ENCODE measurements around the gene TMEM239.
"Not testable (repeated sequence)": the region's sequence is repeated elsewhere in the genome, so short reads cannot be mapped to it uniquely, and the experiment has no call there.

The TMEM239 gene

DNA sequence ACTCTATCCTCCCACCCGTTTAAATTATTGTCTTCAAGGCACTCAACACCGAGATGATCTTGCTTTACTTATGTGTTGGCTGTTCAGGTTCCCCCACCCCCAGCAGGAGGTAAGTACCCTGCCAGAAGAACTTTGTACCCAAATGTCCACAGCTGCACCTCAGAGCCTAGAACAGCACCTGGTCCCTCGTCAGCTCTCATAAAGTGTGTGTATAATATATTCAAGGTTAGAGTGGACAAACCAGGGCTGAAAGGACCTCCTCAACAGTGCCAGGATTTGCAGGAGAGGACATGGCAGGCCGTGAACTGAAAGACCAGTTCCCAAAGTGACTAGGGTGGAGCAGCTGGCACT lies 9.8 kb upstream of the TMEM239 start:
- no peak overlapping the region for H3K4me3 ChIP-seq (ENCODE audit: low read depth, low read length)
- TF ChIP-seq, protein P1, sequence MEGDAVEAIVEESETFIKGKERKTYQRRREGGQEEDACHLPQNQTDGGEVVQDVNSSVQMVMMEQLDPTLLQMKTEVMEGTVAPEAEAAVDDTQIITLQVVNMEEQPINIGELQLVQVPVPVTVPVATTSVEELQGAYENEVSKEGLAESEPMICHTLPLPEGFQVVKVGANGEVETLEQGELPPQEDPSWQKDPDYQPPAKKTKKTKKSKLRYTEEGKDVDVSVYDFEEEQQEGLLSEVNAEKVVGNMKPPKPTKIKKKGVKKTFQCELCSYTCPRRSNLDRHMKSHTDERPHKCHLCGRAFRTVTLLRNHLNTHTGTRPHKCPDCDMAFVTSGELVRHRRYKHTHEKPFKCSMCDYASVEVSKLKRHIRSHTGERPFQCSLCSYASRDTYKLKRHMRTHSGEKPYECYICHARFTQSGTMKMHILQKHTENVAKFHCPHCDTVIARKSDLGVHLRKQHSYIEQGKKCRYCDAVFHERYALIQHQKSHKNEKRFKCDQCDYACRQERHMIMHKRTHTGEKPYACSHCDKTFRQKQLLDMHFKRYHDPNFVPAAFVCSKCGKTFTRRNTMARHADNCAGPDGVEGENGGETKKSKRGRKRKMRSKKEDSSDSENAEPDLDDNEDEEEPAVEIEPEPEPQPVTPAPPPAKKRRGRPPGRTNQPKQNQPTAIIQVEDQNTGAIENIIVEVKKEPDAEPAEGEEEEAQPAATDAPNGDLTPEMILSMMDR (IDR thresholded peaks at IDR 0.05; ENCODE audit: borderline replicate concordance, insufficient read depth, low read depth, low read length): no peak

DNA sequence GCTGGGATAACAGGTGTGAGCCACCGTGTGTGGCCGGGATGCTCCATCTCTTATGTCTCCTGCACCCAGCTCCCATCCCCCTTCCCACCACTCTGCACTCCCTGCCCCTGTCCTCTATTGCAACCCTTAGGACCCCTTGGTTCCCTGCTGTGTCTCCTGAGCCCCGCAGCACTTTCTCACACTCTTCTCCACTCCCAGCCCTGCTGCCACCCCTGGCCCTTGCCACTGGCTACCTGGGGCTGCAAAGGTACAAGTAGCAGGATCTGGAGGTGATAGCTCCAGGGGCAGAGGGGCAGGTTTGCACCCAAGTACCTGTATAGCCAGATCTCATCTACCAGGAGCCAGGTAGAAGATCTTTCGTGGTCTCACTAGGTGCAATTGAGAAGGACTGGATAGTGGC lies 9.1 kb upstream of the TMEM239 start:
- TF ChIP-seq, protein P1 (IDR thresholded peaks at IDR 0.05; ENCODE audit: borderline replicate concordance, insufficient read depth, low read depth, low read length): no peak
- no peak overlapping the region for H3K4me3 ChIP-seq (ENCODE audit: low read depth, low read length)

DNA sequence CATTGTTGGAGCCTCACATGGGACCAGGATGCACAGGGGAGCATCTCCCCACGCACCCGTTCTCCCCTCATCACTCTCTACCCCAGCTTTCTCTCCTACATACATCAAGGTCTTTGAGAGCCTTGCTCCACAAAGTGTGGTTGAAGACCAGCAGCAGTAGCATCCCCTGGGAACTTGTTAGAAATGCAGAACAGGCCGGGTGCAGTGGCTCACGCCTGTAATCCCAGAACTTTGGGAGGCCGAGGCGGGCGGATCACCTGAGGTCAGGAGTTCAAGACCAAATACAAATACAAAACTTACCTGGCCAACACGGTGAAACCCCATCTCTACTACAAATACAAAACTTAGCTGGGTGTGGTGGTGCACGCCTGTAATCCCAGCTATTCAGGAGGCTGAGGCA lies 8.2 kb upstream of the TMEM239 start:
- H3K4me3 ChIP-seq (ENCODE audit: low read depth, low read length): not testable (repeated sequence)

DNA sequence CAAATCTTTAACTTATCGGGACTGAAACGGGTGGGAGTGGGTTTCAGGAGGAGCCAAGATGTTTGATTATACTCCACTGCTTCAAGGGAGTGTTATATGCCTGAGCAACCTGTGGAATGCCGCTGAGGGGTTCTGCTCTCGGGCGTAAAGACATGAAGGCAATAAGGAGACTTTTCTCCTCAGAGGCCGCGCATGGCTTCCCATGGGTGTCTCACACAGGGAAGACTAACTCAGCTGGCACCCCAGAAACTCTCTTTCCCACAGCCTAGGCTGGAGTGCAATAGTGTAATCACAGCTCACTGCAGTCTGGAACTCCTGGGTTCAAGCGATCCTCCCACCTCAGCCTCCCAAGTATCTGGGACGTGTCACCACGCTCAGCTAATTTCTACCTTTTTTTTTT lies 6.5 kb upstream of the TMEM239 start:
- no peak overlapping the region for H3K4me3 ChIP-seq (ENCODE audit: low read depth, low read length)
- TF ChIP-seq, protein P1 (IDR thresholded peaks at IDR 0.05; ENCODE audit: borderline replicate concordance, insufficient read depth, low read depth, low read length): no peak

DNA sequence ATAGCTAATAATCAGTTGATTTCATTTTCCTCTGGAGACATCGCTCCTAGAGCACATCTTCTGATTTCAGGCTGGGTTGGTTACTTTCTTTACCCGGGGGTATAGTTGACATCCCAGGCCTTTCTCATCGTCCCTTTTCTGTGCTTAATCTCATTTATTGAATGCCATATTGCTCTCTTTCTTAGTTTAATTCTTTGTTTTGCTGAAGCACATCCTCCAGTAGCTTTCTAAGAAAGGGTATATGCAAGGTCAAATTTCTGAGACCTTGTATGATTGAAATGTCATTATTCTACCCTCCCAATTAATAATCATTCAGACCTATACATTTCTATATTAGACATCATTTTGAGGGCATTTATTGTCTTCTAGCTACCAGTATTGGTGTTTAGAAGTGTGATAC lies 4.0 kb upstream of the TMEM239 start:
- TF ChIP-seq, protein P1 (IDR thresholded peaks at IDR 0.05; ENCODE audit: borderline replicate concordance, insufficient read depth, low read depth, low read length): no peak
- H3K4me3 ChIP-seq (ENCODE audit: low read depth, low read length): no peak overlapping the region

DNA sequence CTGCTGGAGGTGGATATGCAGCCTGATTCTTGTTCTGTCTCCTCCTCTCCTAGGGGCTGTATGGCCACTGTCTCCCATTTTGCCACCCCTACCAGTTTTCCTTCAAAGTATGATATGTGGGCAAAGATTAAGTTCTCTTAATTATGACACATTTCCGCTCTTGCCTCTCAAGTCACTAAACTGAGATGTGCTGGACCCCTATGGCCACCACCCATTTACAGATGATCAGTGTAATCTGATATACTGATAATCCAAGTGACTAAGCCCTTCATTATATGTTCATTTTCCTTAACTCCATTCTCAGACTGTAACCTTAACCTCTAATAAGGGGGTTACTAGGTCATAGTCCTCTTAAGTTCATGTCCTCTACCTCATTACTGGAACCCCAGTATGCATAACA lies 2.1 kb upstream of the TMEM239 start:
- TF ChIP-seq, protein P1 (IDR thresholded peaks at IDR 0.05; ENCODE audit: borderline replicate concordance, insufficient read depth, low read depth, low read length): no peak
- H3K4me3 ChIP-seq (ENCODE audit: low read depth, low read length): no peak overlapping the region

DNA sequence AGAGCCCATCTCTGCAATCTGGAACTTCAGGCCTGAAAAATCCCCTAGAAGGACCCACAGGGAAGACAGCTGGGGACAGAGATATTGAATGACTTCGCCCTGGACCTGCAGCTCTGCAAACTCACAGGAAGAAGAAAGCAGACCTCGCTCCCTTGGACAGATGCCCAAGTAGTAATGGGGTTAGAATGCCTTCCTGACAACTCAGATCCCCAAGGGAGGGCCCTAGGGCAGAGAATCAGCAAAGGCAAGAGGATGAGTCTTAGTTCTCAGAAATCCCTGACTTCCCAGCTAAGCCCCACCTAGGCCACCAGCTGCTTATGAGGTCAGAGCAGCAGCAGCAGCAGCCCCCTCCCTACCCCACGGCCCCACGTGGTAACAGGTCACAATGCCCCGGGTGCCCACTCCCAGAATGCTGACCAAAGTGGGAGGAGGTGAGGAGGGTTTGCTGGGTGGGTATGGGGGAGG lies 1.5 kb upstream of the TMEM239 start, which contains the start of gene C20orf141:
C20orf141 (plus strand) TSS at position 401 of the 465 bp plus-strand sequence. CDS start 198 bp downstream, outside the sequence.
- no peak within 1 kb of the TSS for H3K4me3 ChIP-seq (ENCODE audit: low read depth, low read length)
- TF ChIP-seq, protein P1 (IDR thresholded peaks at IDR 0.05; ENCODE audit: borderline replicate concordance, insufficient read depth, low read depth, low read length): no peak
